HepG2 (cell line): ENCODE data around the gene PYCR2. TPM values are rescaled to one million over a fixed set of nuclear protein-coding genes. Genes with fewer than 3 reads are reported as not detected.
A peak's percentile ranks its signal among the peaks of the same experiment; 100 is the strongest.

ENCODE experiments used
- ARID2 ChIP-seq: sonication (generic); formaldehyde crosslinking; IDR thresholded peaks from 2 replicates; pipeline ENCODE4 v1.8.1; 2022; ENCODE audit warnings: mild to moderate bottlenecking, missing genetic modification reagents, borderline replicate concordance
- CENPT ChIP-seq: sonication (generic); formaldehyde crosslinking; IDR thresholded peaks from 2 replicates; pipeline ENCODE4 v1.8.0; 2022; ENCODE audit warnings: low read depth, mild to moderate bottlenecking, moderate library complexity, missing genetic modification reagents
- FOSL1 ChIP-seq: sonication (generic); formaldehyde crosslinking; IDR thresholded peaks from 2 replicates; pipeline ENCODE4 v1.9.0; 2021; ENCODE audit warnings: missing genetic modification reagents, borderline replicate concordance
- FOXP1 ChIP-seq, 2 experiments: fragments of 450-650 bp in 1 of 2; IDR thresholded peaks; 2 replicates each; pipeline ENCODE4 v1.6.1; 2017 to 2018; ENCODE audit warnings: antibody characterized with exemption in 1 of 2
- HMGXB4 ChIP-seq, 2 experiments: sonication (generic) in 1 of 2; formaldehyde crosslinking in 1 of 2; IDR thresholded peaks; 2 replicates each; pipeline versions ENCODE4 v1.4.0 to v1.6.1; 2018 to 2020; ENCODE audit warnings: missing genetic modification reagents in 2 of 2, borderline replicate concordance in 1 of 2, low read depth in 1 of 2, mild to moderate bottlenecking in 1 of 2, missing biosample characterization in 1 of 2
- ISL2 ChIP-seq: sonication (generic); formaldehyde crosslinking; IDR thresholded peaks from 2 replicates; pipeline ENCODE4 v1.5.0; 2020; ENCODE audit warnings: missing genetic modification reagents
- LRRFIP1 ChIP-seq: sonication (generic); formaldehyde crosslinking; conservative IDR thresholded peaks from 2 replicates; pipeline ENCODE4 v1.4.0; 2020; ENCODE audit warnings: missing genetic modification reagents
- NFIC ChIP-seq: IDR thresholded peaks from 2 replicates; pipeline ENCODE4 v1.6.1; 2012; ENCODE audit warnings: mild to moderate bottlenecking, low read length, inconsistent platforms
- RFX3 ChIP-seq: IDR thresholded peaks from 2 replicates; pipeline ENCODE4 v1.6.1; 2016; ENCODE audit warnings: missing biosample characterization, missing genetic modification reagents
- RFXAP ChIP-seq: sonication (generic); formaldehyde crosslinking; IDR thresholded peaks from 2 replicates; pipeline ENCODE4 v1.4.0; 2020; ENCODE audit warnings: missing genetic modification reagents, borderline replicate concordance
- ZBTB20 ChIP-seq: sonication (generic); formaldehyde crosslinking; IDR thresholded peaks from 2 replicates; pipeline ENCODE4 v1.8.1; 2023; ENCODE audit warnings: missing genetic modification reagents, low read depth, mild to moderate bottlenecking, borderline replicate concordance
- ZBTB38 ChIP-seq: sonication (generic); formaldehyde crosslinking; IDR thresholded peaks from 2 replicates; pipeline ENCODE4 v1.5.1; 2020; ENCODE audit warnings: mild to moderate bottlenecking, missing genetic modification reagents
- ZNF224 ChIP-seq: sonication (generic); formaldehyde crosslinking; IDR thresholded peaks from 2 replicates; pipeline ENCODE4 v1.5.0; 2020; ENCODE audit warnings: mild to moderate bottlenecking, missing genetic modification reagents
- ZNF337 ChIP-seq: sonication (generic); formaldehyde crosslinking; IDR thresholded peaks from 2 replicates; pipeline ENCODE4 v1.5.1; 2020; ENCODE audit warnings: missing genetic modification reagents, low read depth, mild to moderate bottlenecking, borderline replicate concordance
- ZNF367 ChIP-seq: sonication (generic); formaldehyde crosslinking; IDR thresholded peaks from 2 replicates; pipeline ENCODE4 v1.4.0; 2020; ENCODE audit warnings: missing genetic modification reagents, borderline replicate concordance
- ZNF558 ChIP-seq: sonication (generic); formaldehyde crosslinking; IDR thresholded peaks from 2 replicates; pipeline ENCODE4 v1.9.0; 2022; ENCODE audit warnings: mild to moderate bottlenecking, missing genetic modification reagents, borderline replicate concordance
- ZNF704 ChIP-seq: sonication (generic); formaldehyde crosslinking; IDR thresholded peaks from 2 replicates; pipeline ENCODE4 v1.8.1; 2023; ENCODE audit warnings: mild to moderate bottlenecking, inconsistent platforms, moderate library complexity, missing genetic modification reagents, borderline replicate concordance
- ZNF761 ChIP-seq: sonication (generic); formaldehyde crosslinking; conservative IDR thresholded peaks from 2 replicates; pipeline ENCODE4 v1.4.0; 2020; ENCODE audit warnings: mild to moderate bottlenecking, missing genetic modification reagents
- ZNF784 ChIP-seq: sonication (generic); formaldehyde crosslinking; IDR thresholded peaks from 2 replicates; pipeline ENCODE4 v1.5.1; 2020; ENCODE audit warnings: missing genetic modification reagents, mild to moderate bottlenecking, borderline replicate concordance
- polyA plus RNA-seq, 8 experiments: library from polyadenylated mRNA; depleted of rRNA in 3 of 8; stranded (reverse) in 7 of 8; unstranded in 1 of 8; fragments of >200 nt; fragmentation: Illumina TruSeq in 4 of 8; extraction: Trizol in 4 of 8; gene quantifications; 2 replicates each; pipeline versions ENCODE4 v1.2.1 to v1.2.3, GENCODE V29; 2011 to 2016; ENCODE audit warnings: low read depth in 4 of 8, missing spikeins in 1 of 8, mixed read lengths in 1 of 8; ENCODE audit not compliant: insufficient read depth in 1 of 8
- total RNA-seq, 5 experiments: library from RNA; depleted of rRNA; stranded (reverse); fragments of >200 nt; fragmentation: Illumina TruSeq; extraction: Trizol; gene quantifications; 2 replicates each; pipeline ENCODE4 v1.2.3, GENCODE V29; 2016; ENCODE audit warnings: low read depth in 1 of 5

PYCR2 gene
- total and polyA plus RNA-seq, 2 of the 13 experiments (the other 11 are each of a cell fraction or from before 2014, with no cell fraction given) = 47.2 to 47.8 TPM

- TF ChIP-seq HMGXB4 (CRISPR knock-in tag; IDR thresholded peaks at IDR 0.05; ENCODE audit: borderline replicate concordance in 1 of 2, low read depth in 1 of 2) (peak in 1 of 2 experiments; percentile 63; a peak in 1 of 4 replicates), LRRFIP1 (CRISPR knock-in tag) (no peak), ZBTB20 (CRISPR knock-in tag) (no peak), ZNF558 (CRISPR knock-in tag) (no peak), ISL2 (0 out of 2 replicates have a peak, but pooled peaks have one; percentile 35), RFXAP (CRISPR knock-in tag) (no peak), NFIC (no peak), ZNF337 (CRISPR knock-in tag) (no peak), ZNF761 (no peak), ZBTB38 (CRISPR knock-in tag) (0 out of 2 replicates have a peak, but pooled peaks have one; percentile 68), RFX3 (CRISPR knock-in tag) (no peak), ZNF704 (no peak), ARID2 (CRISPR knock-in tag) (no peak), ZNF784 (CRISPR knock-in tag) (no peak), CENPT (no peak), FOSL1 (CRISPR knock-in tag) (no peak), ZNF224 (CRISPR knock-in tag) (no peak), FOXP1 (IDR thresholded peaks at IDR 0.05) (no peak), FOXP1 (CRISPR knock-in tag; IDR thresholded peaks at IDR 0.05) (no peak), ZNF367 (CRISPR knock-in tag) (no peak)
These were observed 12.6 kb downstream of the PYCR2 start (continued) for GRCh38 chr1:225911191-225912130.
